ENCODE results near the gene CTNNB1. TPM values are rescaled to one million over a fixed set of nuclear protein-coding genes. Genes with fewer than 3 reads are reported as not detected.

Gene CTNNB1
- total RNA-seq, 4 donors from 2014 or later: 340 to 406 (median 367) TPM

GRCh38 chr3:41220906-41221677 lies 21.8 kb downstream of the CTNNB1 start:
- no peak overlapping the region for H3K4me3 ChIP-seq
- no peak for TF ChIP-seq CTCF (IDR thresholded peaks at IDR 0.05)
- TF ChIP-seq EP300 (IDR thresholded peaks at IDR 0.05): no peak
- TF ChIP-seq POLR2A (IDR thresholded peaks at IDR 0.05; ENCODE audit: low read depth): no peak
- TF ChIP-seq POLR2AphosphoS5 (IDR thresholded peaks at IDR 0.05): no peak
- 71% methylated on average over 7 of the region's 7 CpGs for WGBS
- H3K36me3 ChIP-seq: peaks cover 14 to 21% (median 16%) of the 10 kb centered on the region in 4 donors
- H3K27me3 ChIP-seq: no peaks in the 10 kb centered on the region
- no peak for DNase-seq (ENCODE audit: extremely low spot score)
- no peak overlapping the region for H3K27ac ChIP-seq (replicated peaks in 1 of 4)
- peaks cover 69 to 92% (median 86%) of the 10 kb centered on the region in 4 donors for H3K4me1 ChIP-seq
- intact Hi-C loops (cut with DNase I): no loop called here
- no peaks in the 10 kb centered on the region for H3K9me3 ChIP-seq

- WGBS: 65% methylated on average over 2 of the region's 2 CpGs
- intact Hi-C loops (cut with DNase I): no loop called here
- Histone ChIP-seq H3K4me1 (peaks cover 60 to 82% (median 76%) of the 10 kb centered on the region in 4 donors), H3K27me3 (no peaks in the 10 kb centered on the region), H3K4me3 (no peak overlapping the region), H3K36me3 (peaks cover 14 to 30% (median 25%) of the 10 kb centered on the region in 4 donors), H3K9me3 (no peaks in the 10 kb centered on the region), H3K27ac (replicated peaks in 1 of 4) (no peak overlapping the region)
- DNase-seq (ENCODE audit: extremely low spot score): no peak
- TF ChIP-seq EP300 (IDR thresholded peaks at IDR 0.05) (no peak), POLR2AphosphoS5 (IDR thresholded peaks at IDR 0.05) (no peak), POLR2A (IDR thresholded peaks at IDR 0.05; ENCODE audit: low read depth) (no peak), CTCF (IDR thresholded peaks at IDR 0.05) (no peak)
Observed at GRCh38 chr3:41222012-41222411, 22.7 kb downstream of the CTNNB1 start.

GRCh38 chr3:41222501-41222900 lies 23.2 kb downstream of the CTNNB1 start:
- no peak for TF ChIP-seq EP300 (IDR thresholded peaks at IDR 0.05)
- TF ChIP-seq POLR2A (IDR thresholded peaks at IDR 0.05; ENCODE audit: low read depth): no peak
- TF ChIP-seq POLR2AphosphoS5 (IDR thresholded peaks at IDR 0.05): no peak
- no peak for TF ChIP-seq CTCF (IDR thresholded peaks at IDR 0.05)
- DNase-seq (ENCODE audit: extremely low spot score): no peak
- Histone ChIP-seq H3K4me3 (no peak overlapping the region), H3K4me1 (peaks cover 55 to 78% (median 72%) of the 10 kb centered on the region in 4 donors), H3K27me3 (no peaks in the 10 kb centered on the region), H3K27ac (replicated peaks in 1 of 4) (no peak overlapping the region), H3K36me3 (peaks cover 14 to 35% (median 30%) of the 10 kb centered on the region in 4 donors), H3K9me3 (no peaks in the 10 kb centered on the region)
- intact Hi-C loops (cut with DNase I): no loop called here
- 69% methylated on average over 3 of the region's 3 CpGs for WGBS

GRCh38 chr3:41223078-41223477 lies 23.8 kb downstream of the CTNNB1 start:
- no peak overlapping the region for H3K4me3 ChIP-seq
- intact Hi-C loops (cut with DNase I): no loop called here
- H3K36me3 ChIP-seq: peaks cover 14 to 41% (median 36%) of the 10 kb centered on the region in 4 donors
- no peak overlapping the region for H3K27ac ChIP-seq (replicated peaks in 1 of 4)
- DNase-seq (ENCODE audit: extremely low spot score): no peak
- no peaks in the 10 kb centered on the region for H3K9me3 ChIP-seq
- H3K4me1 ChIP-seq: peaks cover 54 to 72% (median 68%) of the 10 kb centered on the region in 4 donors
- no peak for TF ChIP-seq POLR2A (IDR thresholded peaks at IDR 0.05; ENCODE audit: low read depth)
- no peak for TF ChIP-seq CTCF (IDR thresholded peaks at IDR 0.05)
- TF ChIP-seq EP300 (IDR thresholded peaks at IDR 0.05): no peak
- no peak for TF ChIP-seq POLR2AphosphoS5 (IDR thresholded peaks at IDR 0.05)
- WGBS: 75% methylated on average over 2 of the region's 2 CpGs
- no peaks in the 10 kb centered on the region for H3K27me3 ChIP-seq

Measured in esophagus muscularis mucosa (tissue), 4 donors.